K562 (cell line): ENCODE results near the gene DSCAM. TPM values are rescaled to one million over a fixed set of nuclear protein-coding genes. Genes with fewer than 3 reads are reported as not detected.

Source experiments
- ATAC-seq: fragments of 200-7000 bp; cut with Tn5 transposase; 3 replicates; pipeline ENCODE4 v1.9.1; 2020; ENCODE audit warnings: moderate library complexity
- BruUV-seq: library from RNA; stranded (reverse); fragments of 400-500 nt; replicated peaks from 2 replicates; lab custom pipeline; 2021; lab: Mats Ljungman, UMichigan
- CTCF ChIA-PET: fragments of 300-600 bp; formaldehyde crosslinking; extraction: SDS; loops from one replicate; lab custom pipeline; 2021; ENCODE audit warnings: low intra/inter-chr PET ratio; lab: Yijun Ruan, JAX
- POLR2A ChIA-PET: fragments of 300-600, 350-650 bp; sonication (Branson Sonifier 250); formaldehyde crosslinking; extraction: SDS; loops from one replicate; lab custom pipeline; 2021; ENCODE audit warnings: antibody characterized with exemption, inconsistent platforms; lab: Yijun Ruan, JAX
- DNase-seq, 4 experiments: peaks; one replicate each; pipeline versions ENCODE4 v3.0.0 to v3.0.0-alpha.2; 2011 to 2018; ENCODE audit warnings: low spot score in 3 of 4, mixed read lengths in 3 of 4; ENCODE audit errors: extremely low read depth in 1 of 4
- FAIRE-seq: peaks from 2 replicates; lab custom pipeline; 2011; peaks lifted over from hg19 to GRCh38; lab: Jason Lieb, UNC
- H2AFZ ChIP-seq: 2 replicates; pipeline ENCODE4 v1.6.0; 2011; ENCODE audit warnings: low read depth, low read length, control low read depth, inconsistent platforms
- H3K27ac ChIP-seq: fragments of 200-600 bp; 3 replicates; pipeline ENCODE4 v1.8.0; 2011; ENCODE audit warnings: low read depth, mild to moderate bottlenecking, control low read depth, inconsistent platforms, low read length, moderate library complexity, mixed read lengths; ENCODE audit errors: extremely low read depth
- H3K27me3 ChIP-seq, 2 experiments: fragments of 300-600 bp in 1 of 2; 2 replicates in 1 of 2; 3 replicates in 1 of 2; pipeline versions ENCODE4 v1.6.0 to v1.8.0; 2011; ENCODE audit warnings: inconsistent platforms in 2 of 2, low read length in 2 of 2, mild to moderate bottlenecking in 1 of 2, mixed read lengths in 1 of 2, moderate library complexity in 1 of 2; ENCODE audit not compliant: control insufficient read depth in 2 of 2, insufficient read depth in 2 of 2
- H3K36me3 ChIP-seq: fragments of 300-600 bp; 3 replicates; pipeline ENCODE4 v1.8.0; 2011; ENCODE audit warnings: mild to moderate bottlenecking, low read length, inconsistent platforms; ENCODE audit not compliant: control insufficient read depth, insufficient read depth
- H3K4me1 ChIP-seq, 2 experiments: fragments of 200-600 bp in 1 of 2; replicated peaks in 1 of 2; 2 replicates in 1 of 2; 3 replicates in 1 of 2; pipeline versions ENCODE4 v1.5.1 to v1.8.0; 2011; ENCODE audit warnings: inconsistent platforms in 2 of 2, low read length in 2 of 2, mild to moderate bottlenecking in 1 of 2, mixed read lengths in 1 of 2, moderate library complexity in 1 of 2; ENCODE audit not compliant: control insufficient read depth in 2 of 2, insufficient read depth in 2 of 2
- H3K4me2 ChIP-seq: 2 replicates; pipeline ENCODE4 v1.6.1; 2011; ENCODE audit warnings: low read length, control low read depth, inconsistent platforms, mixed read lengths; ENCODE audit not compliant: insufficient read depth
- H3K4me3 ChIP-seq: fragments of 200-600 bp; sonication (generic), shearing (Covaris generic); 2 replicates; pipeline ENCODE4 v1.5.1; 2016; ENCODE audit warnings: control low read depth, inconsistent platforms
- H3K79me2 ChIP-seq: fragments of 200-600 bp; 3 replicates; pipeline ENCODE4 v1.8.0; 2011; ENCODE audit warnings: low read length, inconsistent platforms; ENCODE audit not compliant: control insufficient read depth, insufficient read depth
- H3K9ac ChIP-seq, 2 experiments: 2 replicates each; pipeline versions ENCODE4 v1.6.0 to v1.6.1; 2011; ENCODE audit warnings: low read depth in 2 of 2, low read length in 2 of 2, control low read depth in 1 of 2, inconsistent platforms in 1 of 2, mild to moderate bottlenecking in 1 of 2, mixed read lengths in 1 of 2; ENCODE audit not compliant: insufficient read depth in 1 of 2
- H3K9me1 ChIP-seq: one replicate; pipeline ENCODE4 v1.6.0; 2011; ENCODE audit warnings: inconsistent platforms, mild to moderate bottlenecking, low read length, moderate library complexity; ENCODE audit not compliant: control insufficient read depth, insufficient read depth
- H3K9me3 ChIP-seq: replicated peaks from 2 replicates; pipeline ENCODE4 v1.5.1; 2011; ENCODE audit warnings: low read depth, low read length, inconsistent platforms; ENCODE audit not compliant: control insufficient read depth, insufficient read depth
- H4K20me1 ChIP-seq: replicated peaks from 2 replicates; pipeline ENCODE4 v1.6.1; 2011; ENCODE audit warnings: low read length, inconsistent platforms, mixed read lengths; ENCODE audit not compliant: control insufficient read depth, insufficient read depth
- FOXJ2 ChIP-seq: fragments of 200-800 bp; sonication (Bioruptor generic); IDR thresholded peaks from 2 replicates; pipeline ENCODE4 v1.6.1; 2016; ENCODE audit warnings: missing genetic modification characterization, missing compliant biosample characterization
- HNRNPUL1 ChIP-seq: fragments of 200-400 bp; formaldehyde crosslinking; IDR thresholded peaks from 2 replicates; pipeline ENCODE4 v1.6.1; 2017; ENCODE audit warnings: low read length
- KHSRP ChIP-seq: fragments of 450-650 bp; IDR thresholded peaks from 2 replicates; pipeline ENCODE4 v1.6.1; 2017
- LCOR ChIP-seq: sonication (generic); formaldehyde crosslinking; IDR thresholded peaks from 2 replicates; pipeline ENCODE4 v1.8.0; 2022; ENCODE audit warnings: mild to moderate bottlenecking, missing genetic modification reagents
- MYC ChIP-seq, 2 experiments: fragments of 250-450 bp in 1 of 2; sonication (Bioruptor Pico) in 1 of 2; IDR thresholded peaks; 2 replicates each; pipeline versions ENCODE4 v1.5.1 to v1.6.1; 2012 to 2021; ENCODE audit warnings: low read depth in 2 of 2, borderline replicate concordance in 1 of 2, improper control_type of control experiment in 1 of 2, low read length in 1 of 2, mild to moderate bottlenecking in 1 of 2, moderate library complexity in 1 of 2
- NFIC ChIP-seq: fragments of 450-650 bp; IDR thresholded peaks from 2 replicates; pipeline ENCODE4 v1.6.1; 2017; ENCODE audit warnings: mild to moderate bottlenecking, inconsistent platforms
- NR2C2 ChIP-seq, 2 experiments: fragments of 200-800 bp in 1 of 2; sonication (Bioruptor generic) in 1 of 2; sonication (generic) in 1 of 2; formaldehyde crosslinking in 1 of 2; IDR thresholded peaks; 2 replicates each; pipeline versions ENCODE4 v1.6.1 to v1.8.0; 2016 to 2022; ENCODE audit warnings: mild to moderate bottlenecking in 1 of 2, missing compliant biosample characterization in 1 of 2, missing genetic modification characterization in 1 of 2, missing genetic modification reagents in 1 of 2
- PRPF4 ChIP-seq: fragments of 200-400 bp; formaldehyde crosslinking; IDR thresholded peaks from one replicate; pipeline ENCODE4 v1.6.1; 2017; ENCODE audit warnings: low read length, low read depth, mild to moderate bottlenecking; ENCODE audit not compliant: insufficient read depth, poor library complexity, severe bottlenecking
- ZNF197 ChIP-seq: fragments of 200-800 bp; sonication (Bioruptor generic); IDR thresholded peaks from 2 replicates; pipeline ENCODE4 v1.6.1; 2016; ENCODE audit warnings: low read depth, missing genetic modification characterization, missing compliant biosample characterization
- ZNF232 ChIP-seq: sonication (generic); formaldehyde crosslinking; IDR thresholded peaks from 2 replicates; pipeline ENCODE4 v1.8.0; 2022; ENCODE audit warnings: mild to moderate bottlenecking, missing genetic modification reagents
- ZNF253 ChIP-seq: fragments of 250-450 bp; sonication (Bioruptor Pico); conservative IDR thresholded peaks from 2 replicates; pipeline ENCODE4 v1.6.1; 2021; ENCODE audit warnings: mild to moderate bottlenecking
- ZNF316 ChIP-seq: fragments of 450-650 bp; IDR thresholded peaks from 2 replicates; pipeline ENCODE4 v1.6.1; 2016
- ZNF695 ChIP-seq: fragments of 450-650 bp; formaldehyde crosslinking; IDR thresholded peaks from 2 replicates; pipeline ENCODE4 v1.4.0; 2020; ENCODE audit warnings: mild to moderate bottlenecking, moderate library complexity
- WGBS: fragments of 100-300 bp; shearing (Covaris generic); methylation state at CpG from one replicate; pipeline ENCODE4 v1.1.6; 2016; ENCODE audit warnings: low coverage, mixed read lengths; ENCODE audit not compliant: insufficient coverage; ENCODE audit errors: missing lambda C conversion rate; 5-methylcytosine and 5-hydroxymethylcytosine counted together
- in situ Hi-C: fragments of 300-500 bp; cut with MboI; formaldehyde crosslinking; loops from 4 replicates; pipeline ENCODE4 v1.15.0; 2018; ENCODE audit warnings: inconsistent platforms, mixed read lengths
- intact Hi-C: fragments of 100-400 bp; cut with micrococcal nuclease; formaldehyde crosslinking; loops from 2 replicates; pipeline ENCODE4 v1.14.2; 2022
- polyA plus RNA-seq, 8 experiments: library from polyadenylated mRNA; depleted of rRNA in 4 of 8; stranded (reverse) in 5 of 8; unstranded in 3 of 8; fragments of >200 nt; fragmentation: Nextera tagmentation in 2 of 8; fragmentation: Illumina TruSeq in 1 of 8; extraction: Ambion mirVana in 2 of 8; extraction: Trizol in 1 of 8; gene quantifications; 2 replicates each; pipeline versions ENCODE4 v1.2.1 to v1.2.3, GENCODE V29; 2011 to 2014; ENCODE audit warnings: inconsistent platforms in 1 of 8, missing spikeins in 1 of 8
- total RNA-seq, 7 experiments: library from RNA; depleted of rRNA in 6 of 7; stranded (reverse); fragments of >200 nt in 6 of 7; fragmentation: Illumina TruSeq in 2 of 7; extraction: Trizol in 2 of 7; gene quantifications; 2 replicates each; pipeline versions ENCODE4 v1.2.1 to v1.2.3, GENCODE V29; 2011 to 2021; ENCODE audit warnings: low replicate concordance in 1 of 7
- TF ChIP-seq, protein P1 (sequence below): fragments of 450-650 bp; formaldehyde crosslinking; IDR thresholded peaks from 2 replicates; pipeline ENCODE4 v1.4.0; 2020; ENCODE audit warnings: mild to moderate bottlenecking, mixed read lengths
- TF ChIP-seq, protein P2 (sequence below): sonication (generic); formaldehyde crosslinking; IDR thresholded peaks from 2 replicates; pipeline ENCODE4 v1.8.0; 2023; ENCODE audit warnings: mild to moderate bottlenecking, missing genetic modification reagents

DSCAM gene
- total and polyA plus RNA-seq, 9 of the 15 experiments (the other 6 are each of a cell fraction or from before 2014, with no cell fraction given): not detected

DNA sequence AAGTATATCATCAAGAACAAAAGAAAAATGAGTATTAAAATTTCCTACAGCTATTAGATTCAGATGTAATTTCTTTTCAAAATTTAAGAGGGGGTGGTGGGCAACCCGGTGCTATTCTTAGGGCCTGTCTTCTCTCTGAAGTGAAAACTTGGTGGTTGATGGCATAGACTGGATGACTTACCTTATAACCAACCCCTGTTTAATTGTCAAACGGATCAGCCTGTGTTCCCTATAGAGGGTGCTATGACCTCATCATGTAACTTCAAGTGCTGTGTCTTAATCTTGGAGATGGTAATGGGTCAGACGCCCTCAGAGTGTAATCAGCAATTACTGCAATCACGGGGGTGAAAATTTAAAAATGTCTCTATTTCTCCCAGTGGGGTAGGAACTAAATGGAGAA lies 803.5 kb downstream of the DSCAM start:
- TF ChIP-seq ZNF253 (no peak), KHSRP (no peak), ZNF695 (no peak), ZNF232 (CRISPR knock-in tag) (no peak)
- TF ChIP-seq, protein P1, sequence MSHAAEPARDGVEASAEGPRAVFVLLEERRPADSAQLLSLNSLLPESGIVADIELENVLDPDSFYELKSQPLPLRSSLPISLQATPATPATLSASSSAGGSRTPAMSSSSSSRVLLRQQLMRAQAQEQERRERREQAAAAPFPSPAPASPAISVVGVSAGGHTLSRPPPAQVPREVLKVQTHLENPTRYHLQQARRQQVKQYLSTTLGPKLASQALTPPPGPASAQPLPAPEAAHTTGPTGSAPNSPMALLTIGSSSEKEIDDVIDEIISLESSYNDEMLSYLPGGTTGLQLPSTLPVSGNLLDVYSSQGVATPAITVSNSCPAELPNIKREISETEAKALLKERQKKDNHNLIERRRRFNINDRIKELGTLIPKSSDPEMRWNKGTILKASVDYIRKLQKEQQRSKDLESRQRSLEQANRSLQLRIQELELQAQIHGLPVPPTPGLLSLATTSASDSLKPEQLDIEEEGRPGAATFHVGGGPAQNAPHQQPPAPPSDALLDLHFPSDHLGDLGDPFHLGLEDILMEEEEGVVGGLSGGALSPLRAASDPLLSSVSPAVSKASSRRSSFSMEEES (CRISPR knock-in tag): no peak
- Histone ChIP-seq H3K9me1 (no peaks in the 10 kb centered on the region), H3K9me3 (no peaks in the 10 kb centered on the region; the same call in 1 of the 2 replicates), H2AFZ (no peak overlapping the region), H4K20me1 (no peaks in the 10 kb centered on the region), H3K9ac (no peak overlapping the region), H3K4me2 (no peak overlapping the region), H3K79me2 (no peaks in the 10 kb centered on the region), H3K4me3 (no peak overlapping the region), H3K27ac (no peak overlapping the region), H3K27me3 (no peaks in the 10 kb centered on the region), H3K4me1 (no peaks in the 10 kb centered on the region), H3K36me3 (no peaks in the 10 kb centered on the region)
- ATAC-seq: no peak
- in situ Hi-C loops (no loop called here), intact Hi-C loops (no loop called here)
- ChIA-PET POLR2A (no interaction called here), CTCF (no interaction called here)
- WGBS: 0% methylated on average over 4 of the region's 4 CpGs
- peak in 1 of 4 experiments; percentile 6 for DNase-seq
- FAIRE-seq: no peak
- BruUV-seq: no TSS peak

DNA sequence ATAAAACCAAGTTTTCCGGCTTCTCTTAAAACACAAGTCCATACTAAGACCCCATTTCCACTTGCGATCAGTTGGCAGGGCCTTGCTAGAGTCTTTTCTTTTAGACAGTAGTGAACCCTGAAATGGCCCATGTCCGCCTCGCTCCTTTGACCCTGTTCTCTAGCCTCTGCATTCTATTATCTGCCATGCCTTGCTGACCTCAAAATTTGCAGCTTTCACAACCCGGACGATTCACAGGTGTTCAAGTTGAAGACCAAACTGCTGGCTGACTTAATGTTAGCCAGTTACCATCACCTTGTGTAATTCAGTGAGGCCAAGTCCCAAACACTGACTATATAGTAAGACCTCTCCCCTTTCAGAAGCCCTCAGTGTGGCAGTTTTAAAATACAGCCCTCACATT lies 805.5 kb downstream of the DSCAM start:
- no peaks in the 10 kb centered on the region for H3K27me3 ChIP-seq
- H3K36me3 ChIP-seq: no peaks in the 10 kb centered on the region
- no peak for ATAC-seq
- CTCF ChIA-PET: no interaction called here
- H3K4me2 ChIP-seq: no peak overlapping the region
- no TSS peak for BruUV-seq
- H3K9me1 ChIP-seq: no peaks in the 10 kb centered on the region
- intact Hi-C loops: no loop called here
- POLR2A ChIA-PET: no interaction called here
- no peaks in the 10 kb centered on the region for H3K4me1 ChIP-seq
- WGBS: 5% methylated on average over 6 of the region's 6 CpGs
- in situ Hi-C loops: no loop called here
- H3K9me3 ChIP-seq: no peaks in the 10 kb centered on the region; the same call in 1 of the 2 replicates
- H3K79me2 ChIP-seq: no peaks in the 10 kb centered on the region
- H4K20me1 ChIP-seq: no peaks in the 10 kb centered on the region
- DNase-seq: no peak
- no peak overlapping the region for H3K9ac ChIP-seq
- no peak overlapping the region for H3K27ac ChIP-seq
- FAIRE-seq: no peak
- no peak overlapping the region for H3K4me3 ChIP-seq
- H2AFZ ChIP-seq: no peak overlapping the region
- TF ChIP-seq PRPF4 (no peak), NFIC (no peak), NR2C2 (CRISPR knock-in tag; IDR thresholded peaks at IDR 0.05) (no peak), NR2C2 (tag; IDR thresholded peaks at IDR 0.05) (no peak), ZNF316 (no peak), MYC (IDR thresholded peaks at IDR 0.05; ENCODE audit: low read depth, low read length) (no peak), MYC (CRISPR knock-in tag; IDR thresholded peaks at IDR 0.05; ENCODE audit: borderline replicate concordance, low read depth) (no peak), HNRNPUL1 (no peak), FOXJ2 (tag) (no peak), LCOR (CRISPR knock-in tag) (no peak), ZNF197 (CRISPR knock-in tag) (no peak)
- TF ChIP-seq, protein P2, sequence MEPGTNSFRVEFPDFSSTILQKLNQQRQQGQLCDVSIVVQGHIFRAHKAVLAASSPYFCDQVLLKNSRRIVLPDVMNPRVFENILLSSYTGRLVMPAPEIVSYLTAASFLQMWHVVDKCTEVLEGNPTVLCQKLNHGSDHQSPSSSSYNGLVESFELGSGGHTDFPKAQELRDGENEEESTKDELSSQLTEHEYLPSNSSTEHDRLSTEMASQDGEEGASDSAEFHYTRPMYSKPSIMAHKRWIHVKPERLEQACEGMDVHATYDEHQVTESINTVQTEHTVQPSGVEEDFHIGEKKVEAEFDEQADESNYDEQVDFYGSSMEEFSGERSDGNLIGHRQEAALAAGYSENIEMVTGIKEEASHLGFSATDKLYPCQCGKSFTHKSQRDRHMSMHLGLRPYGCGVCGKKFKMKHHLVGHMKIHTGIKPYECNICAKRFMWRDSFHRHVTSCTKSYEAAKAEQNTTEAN (CRISPR knock-in tag): no peak
